NCI-H2227 treated with DMSO at 0.1 percent for 48 hours (cell line): Measurements from ENCODE around the gene ANKRD12.
"Not testable (repeated sequence)": the region's sequence is repeated elsewhere in the genome, so short reads cannot be mapped to it uniquely, and the experiment has no call there.

Source experiments
- DNase-seq: peaks from one replicate; lab custom pipeline; 2025; lab: John Stamatoyannopoulos, UW

Gene ANKRD12

DNA sequence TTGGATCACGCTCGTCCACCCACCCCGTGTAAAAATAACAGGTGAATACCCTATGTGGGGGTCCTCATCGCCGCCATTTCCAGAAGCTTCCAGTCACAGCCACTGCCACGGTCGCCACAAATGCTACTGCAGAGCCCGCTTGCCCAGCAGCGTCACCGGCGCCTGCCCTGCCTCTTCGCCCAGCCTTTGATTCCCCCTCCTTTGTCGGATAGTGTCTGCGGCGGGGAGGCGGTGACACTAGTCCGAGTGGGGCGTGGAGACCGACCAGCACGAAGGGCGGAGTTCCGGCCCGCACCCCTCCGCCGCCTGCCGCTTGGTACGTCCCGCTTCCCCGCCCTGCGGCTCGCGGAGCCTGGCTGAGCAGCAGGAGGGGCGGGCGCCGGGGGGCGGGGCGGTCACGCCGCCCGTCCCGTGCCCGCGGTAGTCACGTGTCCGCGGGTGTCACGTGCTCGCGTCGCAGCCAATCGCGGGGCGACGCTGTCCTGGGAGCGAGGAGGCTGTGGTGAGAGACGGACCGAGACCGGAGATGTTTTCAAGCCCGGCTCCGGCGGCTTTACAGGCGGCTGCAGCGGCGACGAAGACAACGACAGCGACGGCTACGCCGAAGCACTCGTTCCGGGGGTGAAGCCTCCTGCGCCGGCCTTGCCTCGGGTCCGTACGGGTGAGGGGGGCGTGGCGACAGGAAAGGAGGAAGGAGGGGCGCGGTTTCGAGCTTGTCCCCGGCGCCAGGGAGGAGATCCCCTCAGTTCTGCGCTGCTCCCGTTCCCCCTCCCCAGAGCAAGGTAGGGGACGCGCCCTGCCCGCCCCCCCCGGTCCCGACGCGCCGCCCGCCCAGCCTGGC is at the start of gene ANKRD12:
ANKRD12 (plus strand) TSS at position 467 of the 841 bp plus-strand sequence. CDS start 45,652 bp downstream, outside the sequence.
- peak; percentile 96 for DNase-seq

GRCh38 chr18:9087144-9087543 is 49.4 kb upstream of the ANKRD12 start:
- DNase-seq, result no peak

GRCh38 chr18:9088252-9088651 is 48.3 kb upstream of the ANKRD12 start:
- no peak for DNase-seq

- DNase-seq, result not testable (repeated sequence)
These were observed 47.9 kb upstream of the ANKRD12 start for GRCh38 chr18:9088727-9089126.

- DNase-seq, result no peak
These were observed 46.0 kb upstream of the ANKRD12 start for GRCh38 chr18:9090578-9090977.

- DNase-seq, result no peak
These were observed 45.5 kb upstream of the ANKRD12 start for GRCh38 chr18:9091066-9091476.

DNA sequence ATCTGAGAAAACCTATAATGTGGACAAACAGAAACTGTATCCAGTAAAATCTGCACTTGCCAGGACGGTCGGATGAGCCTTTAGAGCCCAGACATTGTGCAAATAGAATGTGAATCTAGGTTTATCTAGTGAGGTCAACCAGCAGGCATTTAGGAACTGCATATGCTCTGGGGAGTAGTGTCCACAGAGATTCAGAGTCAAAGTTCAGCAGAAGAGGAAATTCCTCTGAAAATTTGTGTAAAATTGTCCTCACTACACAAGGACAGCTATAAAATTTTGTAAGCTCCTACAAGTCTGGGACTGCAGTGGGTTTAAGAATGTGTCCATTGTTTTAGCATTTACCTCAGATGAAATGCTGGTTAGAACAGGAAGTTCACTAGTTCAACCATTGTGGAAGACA is 43.9 kb upstream of the ANKRD12 start:
- no peak for DNase-seq

- DNase-seq, result not testable (repeated sequence)
These were observed 43.5 kb upstream of the ANKRD12 start for GRCh38 chr18:9093109-9093508.

DNA sequence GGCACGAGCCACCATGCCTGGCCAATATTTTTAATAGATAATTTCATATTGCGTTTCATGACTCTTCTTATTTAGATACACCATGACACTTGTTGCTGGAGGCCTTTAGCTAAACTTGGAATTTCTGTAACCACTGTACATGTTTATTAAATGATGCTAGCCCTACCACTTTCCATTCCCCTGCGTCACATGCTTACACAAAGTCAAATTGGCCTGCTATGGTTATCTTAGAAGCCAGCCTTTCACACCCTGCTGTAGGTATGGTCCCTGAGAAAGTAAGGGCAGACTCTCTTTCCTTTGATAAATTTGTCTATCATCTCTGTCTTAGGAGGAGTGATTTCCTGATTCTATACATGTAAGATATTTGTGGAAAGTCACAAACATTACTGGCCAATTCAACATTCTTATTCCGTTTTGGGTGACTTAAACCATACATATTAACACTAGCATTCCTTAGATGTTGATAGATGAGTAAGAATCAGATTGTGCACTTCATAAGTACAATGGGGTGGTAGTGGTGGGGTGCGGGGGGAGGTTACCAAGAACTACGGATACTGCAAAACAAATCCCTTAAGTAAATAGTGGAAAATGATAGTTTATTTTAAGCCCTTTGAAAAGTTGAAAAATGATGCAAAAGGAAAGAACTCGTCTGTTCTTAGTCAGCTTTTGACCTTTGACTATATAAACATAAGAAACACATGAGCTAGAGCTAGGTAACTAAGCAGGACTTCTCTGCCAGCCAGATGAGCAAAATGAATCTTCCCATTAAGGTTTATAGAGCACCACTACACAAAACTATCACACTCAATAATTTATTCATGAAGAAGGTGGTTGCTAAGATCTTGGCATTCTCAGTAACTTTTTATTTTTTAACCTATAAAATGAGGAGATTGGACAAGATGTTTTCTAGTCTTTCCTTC is 42.0 kb upstream of the ANKRD12 start:
- DNase-seq, result no peak

DNA sequence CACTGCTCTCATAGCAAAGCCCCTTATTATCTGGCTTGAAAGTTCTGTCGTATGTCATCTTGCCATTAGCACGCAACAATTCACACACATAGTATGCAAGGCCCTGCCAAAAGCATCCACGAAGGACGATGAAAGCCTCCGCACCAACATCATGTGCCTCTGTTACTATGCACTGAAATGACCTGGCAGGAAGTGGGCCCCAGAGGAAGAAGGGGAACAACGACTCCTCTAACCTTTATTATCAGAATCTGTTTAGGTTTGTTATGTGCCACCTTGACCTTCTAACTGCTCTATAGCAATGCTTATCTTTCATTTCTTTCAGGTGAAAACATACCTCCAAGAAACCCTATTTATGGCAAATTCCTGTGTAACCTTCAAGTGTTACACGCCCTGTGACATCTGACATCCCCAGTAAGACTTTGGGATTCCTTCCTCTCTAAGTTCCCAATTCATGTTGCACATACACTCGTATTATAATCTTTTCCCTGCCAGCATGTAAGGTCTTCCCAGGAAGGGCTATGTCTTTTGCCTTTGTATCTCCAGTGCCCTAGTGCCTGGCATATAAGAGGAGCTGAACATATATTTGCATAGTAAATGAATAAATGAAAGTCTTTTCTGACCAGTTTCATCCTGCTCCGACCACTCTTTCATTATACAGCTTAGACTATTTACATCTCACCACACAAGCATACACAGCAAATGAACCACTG is 41.1 kb upstream of the ANKRD12 start:
- no peak for DNase-seq

DNA sequence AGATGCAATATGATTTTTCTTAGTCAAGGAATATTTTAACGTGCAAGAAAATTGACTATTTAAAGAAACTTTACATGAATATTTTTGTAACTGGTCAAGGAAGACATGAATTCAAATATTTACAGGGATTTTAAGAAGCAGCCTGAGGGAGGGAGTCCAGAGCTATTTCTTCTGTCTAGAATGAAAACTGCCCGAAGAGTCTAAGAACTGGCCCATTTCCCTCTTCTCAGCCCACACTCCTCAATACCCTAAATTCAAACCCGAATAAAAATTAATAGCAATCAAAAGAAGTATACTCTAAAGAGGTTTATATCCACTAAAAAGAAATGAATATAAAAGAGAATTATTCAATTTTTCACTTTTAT is 40.6 kb upstream of the ANKRD12 start:
- DNase-seq, result no peak

- no peak for DNase-seq
These were observed 39.9 kb upstream of the ANKRD12 start for GRCh38 chr18:9096685-9097084.

- no peak for DNase-seq
These were observed 39.2 kb upstream of the ANKRD12 start for GRCh38 chr18:9097349-9097748.

DNA sequence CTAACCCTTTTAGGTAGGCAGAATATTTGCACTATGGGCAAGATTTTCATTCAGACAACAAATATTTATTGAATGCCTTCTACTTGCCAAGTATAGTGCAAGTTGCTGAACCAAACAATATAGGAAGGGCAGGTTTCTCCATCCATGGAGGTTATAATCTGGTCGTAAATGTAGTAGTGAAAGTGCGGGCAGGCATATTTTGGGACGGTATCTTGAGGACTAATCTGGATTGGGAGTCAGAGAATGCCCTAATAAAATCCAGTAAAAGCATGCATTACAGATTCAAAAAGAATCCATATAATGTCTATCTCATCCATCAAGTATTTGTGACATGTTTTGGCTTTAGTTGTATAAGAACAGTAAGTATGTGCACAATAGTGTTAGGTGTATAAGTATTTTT is 35.8 kb upstream of the ANKRD12 start:
- DNase-seq, result no peak

DNA sequence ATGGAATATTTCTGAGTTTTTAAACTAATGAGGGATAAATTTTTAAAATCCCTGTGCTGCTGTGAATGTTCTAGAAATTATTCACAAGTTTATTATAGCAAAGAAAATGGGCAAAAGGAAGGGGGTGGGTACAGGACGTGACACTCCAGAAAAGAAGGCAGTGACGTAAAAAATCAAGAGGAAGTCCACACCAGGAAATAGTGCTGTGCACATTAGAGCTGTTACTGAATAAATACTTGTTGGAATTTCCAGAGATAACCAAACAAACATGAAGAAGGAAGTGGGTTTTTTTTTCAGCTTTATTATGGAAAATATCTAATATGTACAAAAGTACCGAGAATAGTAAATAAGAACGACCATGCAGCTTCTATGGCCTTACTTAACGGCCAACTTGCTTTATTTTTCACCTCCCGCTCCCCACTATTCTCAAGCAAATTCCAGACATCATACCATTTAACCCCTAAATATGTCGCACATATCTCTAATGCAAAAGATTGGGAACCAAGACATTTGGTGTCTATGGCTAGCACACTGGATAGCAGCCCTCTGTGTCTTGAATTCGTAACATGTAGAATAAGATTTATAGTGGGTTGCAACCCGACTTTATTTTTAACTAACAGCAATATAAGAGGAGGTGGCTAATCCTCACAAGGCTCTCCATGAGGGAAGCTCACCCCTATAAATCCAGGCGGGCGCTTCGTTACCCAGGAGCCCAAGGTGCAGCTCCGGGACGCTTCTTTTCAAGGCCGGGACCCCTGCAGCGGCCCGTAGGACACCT is 34.7 kb upstream of the ANKRD12 start:
- DNase-seq, result peak; percentile 60

DNA sequence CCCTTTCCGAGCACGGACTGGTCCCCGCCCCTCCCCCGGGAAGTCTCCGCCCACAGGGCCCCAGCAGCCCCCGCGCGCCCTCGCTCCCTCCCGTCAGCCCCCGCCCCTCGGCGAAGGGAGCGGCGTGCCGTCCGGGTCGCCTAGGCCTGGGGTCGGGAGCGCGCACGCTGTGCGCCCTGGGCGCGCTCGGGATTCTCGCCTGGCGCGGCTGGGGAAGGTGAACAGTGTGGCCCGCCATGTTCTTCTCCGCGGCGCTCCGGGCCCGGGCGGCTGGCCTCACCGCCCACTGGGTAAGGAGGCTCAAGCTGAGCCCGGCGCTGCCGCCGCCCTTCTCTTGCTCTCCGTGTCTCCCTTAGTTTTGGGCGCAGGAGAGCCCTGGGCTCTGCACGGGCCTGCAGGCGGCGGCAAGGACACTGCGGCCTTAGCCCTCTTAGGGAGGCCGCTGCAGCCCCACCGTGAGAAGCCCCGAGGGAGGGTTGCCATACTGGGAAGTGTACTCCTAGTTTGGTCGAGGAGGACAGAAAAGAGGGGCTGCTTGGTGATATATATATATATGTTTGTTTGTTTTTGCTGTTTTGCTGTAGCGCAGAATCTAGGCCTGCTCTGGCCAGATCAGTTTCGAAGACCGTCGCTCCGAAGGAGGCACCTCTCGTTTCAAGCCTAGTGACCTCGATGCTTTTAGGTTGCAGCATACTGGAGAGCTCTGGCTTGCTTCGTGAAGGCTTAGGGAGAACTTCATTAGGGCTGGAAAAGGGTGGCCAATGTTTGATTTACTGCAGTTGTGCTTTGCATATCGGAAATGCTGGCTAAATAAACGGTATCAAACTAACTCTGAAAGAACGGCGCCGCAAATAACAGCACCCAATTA is 33.8 kb upstream of the ANKRD12 start, which contains the start of gene NDUFV2:
NDUFV2 (plus strand) TSS at position 192 of the 868 bp plus-strand sequence; CDS start at position 237, 45 bp downstream.
- DNase-seq, result peak; percentile 95

DNA sequence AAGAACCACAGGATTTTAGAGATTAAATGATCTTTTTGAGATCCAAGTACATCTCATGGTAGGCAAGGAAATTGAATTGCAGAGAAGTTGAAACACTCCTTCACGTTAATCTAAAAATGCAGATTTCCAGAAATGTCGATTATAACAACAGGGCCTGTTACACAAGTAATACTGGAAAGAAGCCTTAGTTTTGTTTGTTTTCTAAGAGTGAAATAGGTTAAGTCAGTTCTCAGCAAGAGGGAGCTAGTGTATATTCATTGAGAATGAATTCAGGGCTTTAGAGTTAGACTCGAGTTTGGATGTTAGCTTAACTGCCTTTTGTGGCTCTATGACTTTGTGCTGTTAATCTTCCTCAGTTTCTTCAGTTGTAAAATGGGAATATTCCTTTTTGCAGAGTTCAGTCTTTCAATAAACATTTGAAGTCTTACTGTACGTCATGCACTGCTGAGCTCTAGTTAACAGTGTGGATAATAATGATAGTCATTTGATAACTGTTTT is 33.2 kb upstream of the ANKRD12 start:
- no peak for DNase-seq

DNA sequence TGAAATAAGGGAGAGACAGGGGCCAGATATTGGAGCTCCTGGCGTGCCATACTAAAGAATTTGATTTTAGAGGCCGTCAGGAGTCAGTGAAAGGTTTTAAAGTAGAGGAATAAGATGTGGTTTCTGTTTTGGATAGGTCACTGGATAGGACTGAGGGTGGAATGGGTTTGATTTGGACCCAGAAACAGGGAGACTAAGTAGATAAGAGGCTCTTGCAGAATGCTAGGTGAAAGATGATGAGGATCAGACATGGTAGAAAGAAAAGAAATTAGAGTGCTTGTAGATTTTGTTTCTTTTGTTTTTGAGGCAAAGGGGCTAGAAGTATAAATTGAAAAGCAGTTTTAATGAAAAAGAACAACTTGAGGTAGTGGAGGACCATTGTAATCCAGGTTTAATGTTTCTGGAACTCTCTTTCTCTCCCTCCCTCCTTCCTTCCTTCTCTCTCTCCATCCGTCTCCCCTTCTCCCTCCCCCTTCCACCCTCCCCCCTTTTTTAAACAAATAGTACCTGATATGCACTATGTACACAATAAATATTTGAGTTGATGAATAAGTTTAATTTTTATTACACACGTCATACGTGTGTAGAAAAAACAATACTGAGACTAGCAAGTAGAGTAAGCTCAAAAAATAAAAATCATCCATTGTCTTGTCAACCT is 32.2 kb upstream of the ANKRD12 start:
- DNase-seq, result no peak

DNA sequence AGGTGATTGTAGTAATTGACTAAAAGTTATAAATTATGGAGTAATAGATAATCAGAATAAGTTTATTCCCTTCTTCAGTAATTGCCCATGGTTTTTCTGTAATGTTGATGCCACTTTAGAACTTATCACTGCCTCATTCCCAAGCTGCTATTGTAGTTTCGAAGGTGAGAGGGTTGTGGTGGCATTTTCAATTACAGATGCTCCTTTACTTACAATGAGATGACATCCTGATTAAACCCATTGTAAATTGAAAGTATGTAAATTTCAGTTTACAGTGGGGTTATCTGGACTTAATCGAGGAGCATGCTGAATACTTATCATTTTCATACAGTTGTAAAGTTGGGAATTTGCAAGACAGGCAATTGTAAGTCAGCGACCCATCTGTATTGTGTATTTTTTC is 31.2 kb upstream of the ANKRD12 start:
- no peak for DNase-seq

DNA sequence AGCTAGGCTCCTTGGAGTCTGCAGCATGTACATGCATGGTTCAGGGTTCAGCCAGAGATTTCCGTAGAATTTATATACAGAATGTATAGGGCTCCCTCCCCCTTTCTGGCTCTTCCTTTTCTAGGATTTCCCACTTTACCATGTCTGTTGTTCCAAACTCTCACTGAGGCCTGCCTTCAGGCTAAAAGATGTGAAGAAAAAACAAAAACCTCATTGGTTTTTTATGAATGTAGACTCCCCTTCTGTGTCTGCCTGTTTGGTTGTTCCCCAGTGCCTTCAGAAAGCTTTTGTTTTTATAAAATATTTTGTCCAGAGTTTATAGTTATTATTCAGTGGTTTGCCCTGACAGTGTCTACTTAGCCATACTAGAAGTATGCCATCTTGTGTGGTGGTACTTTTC is 30.5 kb upstream of the ANKRD12 start:
- no peak for DNase-seq
